Medulla oblongata (tissue), 1 donor: ENCODE results near the gene GGT5.
"Not testable (repeated sequence)": the region's sequence is repeated elsewhere in the genome, so short reads cannot be mapped to it uniquely, and the experiment has no call there.

Experiments used
- DNase-seq: peaks from one replicate; pipeline ENCODE4 v3.0.0-alpha.2; 2015; ENCODE audit errors: extremely low spot score

Gene GGT5

DNA sequence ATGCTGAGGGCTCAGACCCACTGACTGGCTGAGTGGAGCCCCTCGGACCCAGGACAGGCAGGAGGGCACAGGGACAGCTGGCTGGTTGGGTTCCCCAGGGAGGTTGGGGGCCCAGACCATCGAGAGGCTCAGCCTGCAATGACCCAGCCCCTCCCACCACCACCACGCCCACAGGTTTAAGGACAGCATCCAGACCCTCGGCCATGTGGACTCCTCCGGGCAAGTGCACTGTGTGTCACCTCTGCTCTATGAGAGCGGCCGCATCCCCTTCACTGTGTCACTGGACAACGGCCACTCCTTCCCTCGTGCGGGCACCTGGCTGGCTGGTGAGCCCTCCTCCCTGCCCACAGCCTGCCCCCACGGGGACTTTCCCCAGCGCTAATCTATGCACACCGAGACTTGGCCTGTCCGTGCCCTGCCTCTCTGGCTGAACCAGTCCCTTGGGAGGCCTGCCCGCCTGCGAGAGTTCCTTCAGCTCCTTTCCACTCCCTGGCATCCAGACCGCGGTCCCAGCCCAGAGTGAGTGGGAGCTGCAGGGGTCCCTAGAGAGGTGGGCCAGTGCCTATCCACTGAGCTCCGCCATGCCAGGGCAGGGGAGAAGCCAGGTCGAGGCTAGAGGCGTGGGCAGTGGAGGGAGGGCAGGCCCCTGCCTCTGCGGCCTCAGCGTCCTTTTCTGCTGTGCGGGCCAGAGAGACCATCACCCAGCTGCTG lies 61.4 kb downstream of the GGT5 start:
- DNase-seq = no peak

DNA sequence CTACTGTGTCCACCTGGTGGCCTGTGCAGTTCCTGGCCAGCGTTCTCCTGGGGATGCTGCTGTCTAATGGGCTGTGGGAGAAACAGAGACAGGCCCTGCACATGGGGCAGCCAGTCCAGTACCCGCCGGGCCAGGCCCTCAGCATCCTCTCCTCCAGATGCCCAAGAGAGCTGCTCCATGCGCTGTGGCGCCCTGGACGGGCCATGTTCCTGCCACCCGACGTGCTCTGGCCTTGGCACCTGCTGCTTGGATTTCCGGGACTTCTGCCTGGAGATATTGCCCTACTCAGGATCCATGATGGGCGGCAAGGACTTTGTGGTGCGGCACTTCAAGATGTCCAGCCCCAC lies 62.0 kb downstream of the GGT5 start:
- DNase-seq = not testable (repeated sequence)

DNA sequence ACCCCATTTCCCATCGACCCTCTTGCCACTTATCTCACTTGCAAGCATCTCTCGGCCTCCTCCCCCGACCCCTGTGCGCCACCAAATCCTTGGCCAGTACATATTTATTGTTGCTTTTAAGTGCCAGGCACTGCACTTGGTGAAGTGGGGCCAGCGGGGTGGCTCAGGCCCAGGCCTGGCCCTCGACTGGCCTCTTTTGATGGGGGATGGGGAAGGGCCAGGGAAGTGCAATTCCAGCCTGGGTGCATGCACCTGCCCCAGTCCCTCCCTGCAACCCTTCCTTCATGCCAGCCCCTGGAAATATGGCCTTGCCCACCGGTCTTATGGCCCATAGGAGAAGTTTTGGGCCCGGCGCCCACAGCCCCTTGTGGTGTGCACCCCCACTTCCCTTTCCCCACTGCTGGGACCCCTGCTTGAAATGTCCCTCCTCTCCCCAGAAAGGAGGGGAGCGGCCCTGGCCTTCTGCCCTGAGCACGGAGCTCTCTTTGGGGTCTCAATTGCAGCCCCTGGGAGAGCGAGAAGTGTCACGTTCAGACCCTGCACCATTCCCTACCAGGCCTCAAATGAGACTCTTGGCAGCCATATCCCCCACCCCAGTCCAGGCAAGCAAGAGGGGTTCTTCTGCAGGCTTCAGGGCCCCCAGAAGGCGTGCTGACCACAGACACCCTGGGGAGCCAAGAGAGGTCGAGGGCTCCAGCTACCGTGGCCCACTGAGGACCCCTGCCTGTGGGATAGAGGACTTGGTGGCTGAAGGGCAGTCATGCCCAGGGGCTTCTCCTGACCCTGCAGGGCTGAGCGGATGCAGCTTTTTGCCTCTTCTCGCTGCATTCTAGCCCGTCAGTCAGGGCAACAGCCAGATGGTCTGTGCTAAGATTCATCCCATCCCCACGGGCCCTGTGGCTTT lies 62.6 kb downstream of the GGT5 start:
- DNase-seq = no peak

DNA sequence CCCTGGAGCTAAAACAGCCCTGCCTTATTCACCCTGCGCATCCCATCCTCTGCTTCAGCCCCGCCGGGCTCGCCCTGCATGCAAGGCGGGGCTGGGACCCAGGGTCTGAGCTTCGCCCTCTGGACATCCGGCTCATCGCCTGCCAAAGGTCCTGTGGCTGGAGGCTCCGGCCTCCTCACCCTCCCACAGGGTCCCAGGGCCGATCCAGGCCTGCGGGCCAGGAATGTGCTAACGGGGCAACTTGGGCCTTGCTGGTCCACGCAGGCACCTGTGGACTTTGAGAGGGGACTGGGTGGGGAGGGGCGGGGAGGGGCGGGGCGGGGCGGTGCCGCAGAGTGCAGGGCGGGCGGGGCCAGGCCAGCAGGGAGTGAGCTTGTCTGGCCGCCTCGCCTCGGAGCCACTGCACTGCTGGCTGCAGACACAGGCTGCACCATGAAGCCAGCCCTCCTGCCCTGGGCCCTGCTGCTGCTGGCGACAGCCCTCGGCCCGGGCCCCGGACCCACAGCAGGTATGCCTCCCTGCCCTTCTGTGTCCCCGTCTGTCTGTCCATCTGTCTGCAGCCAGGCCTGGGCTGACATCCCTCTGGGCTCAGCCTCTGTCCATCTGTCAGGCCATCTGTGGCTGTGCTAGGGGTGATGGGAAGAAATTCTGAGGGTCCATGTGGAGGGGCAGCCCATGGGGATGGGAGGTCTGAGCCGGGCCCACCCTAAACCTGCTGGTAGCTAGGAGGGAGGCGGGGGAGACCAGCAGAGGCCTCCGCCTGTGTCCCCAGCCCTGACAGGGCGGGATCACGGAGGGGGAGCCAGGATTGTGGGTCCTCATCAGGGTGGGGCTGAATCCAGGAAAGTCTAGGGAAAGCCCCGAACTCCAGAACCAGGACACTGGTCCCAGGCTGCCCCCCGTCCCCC lies 63.5 kb downstream of the GGT5 start, which contains the start of gene SUSD2:
TSS of gene SUSD2 (plus strand) at position 400 of the 908 bp plus-strand sequence. CDS start at position 433, 33 bp downstream.
- no peak for DNase-seq

DNA sequence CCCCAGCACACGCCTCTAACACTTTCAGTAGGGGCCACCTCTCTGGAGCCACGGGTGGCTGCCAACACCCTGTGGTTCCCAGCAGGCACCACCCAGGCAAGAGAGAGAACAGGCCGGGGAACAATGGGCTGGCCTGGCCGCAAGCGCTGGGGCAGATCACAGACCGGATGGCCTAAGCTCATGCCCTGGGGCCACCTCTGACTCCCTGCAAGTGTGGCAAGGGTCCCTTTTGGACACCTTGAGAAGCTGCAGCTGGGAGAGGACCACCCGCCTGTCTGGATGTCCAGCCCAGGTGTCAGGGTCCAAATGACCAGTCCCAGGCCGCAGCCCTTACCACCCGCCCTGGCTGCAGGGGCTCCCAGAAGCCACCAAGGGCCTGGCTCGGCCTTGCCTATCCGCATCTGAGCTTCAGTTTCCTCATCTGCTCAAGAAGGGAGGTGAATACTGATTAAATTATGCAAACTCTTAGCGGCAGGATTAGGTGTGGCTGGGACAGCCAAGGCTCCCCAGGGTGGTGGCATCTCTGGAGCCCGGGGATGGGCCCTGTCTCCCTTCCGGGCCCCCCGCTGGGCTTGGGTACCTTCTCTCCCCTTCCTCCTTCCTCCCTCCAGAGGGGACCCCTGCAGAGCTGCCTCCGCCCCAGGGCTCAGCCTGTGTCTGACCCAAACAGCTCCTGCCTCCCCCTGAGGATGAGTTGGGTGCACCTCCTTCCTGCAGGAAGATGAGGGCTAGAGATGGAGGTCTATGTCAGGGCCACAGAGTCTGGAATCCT lies 64.4 kb downstream of the GGT5 start:
- no peak for DNase-seq

DNA sequence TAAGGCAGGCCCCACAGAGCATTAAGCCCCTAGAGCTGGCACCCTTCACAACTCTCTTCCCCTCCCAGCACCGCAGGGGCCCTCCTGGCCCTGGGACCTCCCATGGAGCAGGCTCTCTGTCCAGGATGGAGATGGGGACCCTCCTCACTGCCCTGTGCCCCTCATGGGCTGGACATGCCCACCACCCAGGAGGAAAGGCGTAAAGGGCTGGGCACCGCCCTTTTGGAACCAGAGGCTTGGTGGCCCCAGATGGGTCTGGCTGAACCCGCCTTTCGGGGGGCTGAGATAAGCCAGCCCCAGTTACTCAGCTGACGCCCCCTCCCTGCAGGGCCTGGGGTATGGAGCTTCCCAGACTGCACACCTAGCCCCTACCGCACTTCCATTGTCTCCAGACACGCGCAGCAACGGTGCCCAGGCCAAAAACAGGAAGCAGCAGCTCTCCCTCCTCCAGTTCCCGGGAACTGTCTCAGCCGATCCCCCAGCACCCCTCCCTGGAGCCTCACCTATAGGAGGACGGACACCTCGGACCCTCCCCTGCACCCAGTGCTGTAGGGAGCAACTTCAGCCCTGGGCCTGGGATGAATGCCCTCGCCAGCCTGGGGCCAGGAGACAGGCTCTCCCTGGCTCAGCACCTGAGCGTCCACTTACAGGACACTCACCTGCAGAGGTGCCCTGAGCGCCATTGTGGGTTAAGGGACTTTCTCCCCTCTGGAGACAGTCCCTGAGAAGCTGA lies 65.2 kb downstream of the GGT5 start:
- DNase-seq = no peak

DNA sequence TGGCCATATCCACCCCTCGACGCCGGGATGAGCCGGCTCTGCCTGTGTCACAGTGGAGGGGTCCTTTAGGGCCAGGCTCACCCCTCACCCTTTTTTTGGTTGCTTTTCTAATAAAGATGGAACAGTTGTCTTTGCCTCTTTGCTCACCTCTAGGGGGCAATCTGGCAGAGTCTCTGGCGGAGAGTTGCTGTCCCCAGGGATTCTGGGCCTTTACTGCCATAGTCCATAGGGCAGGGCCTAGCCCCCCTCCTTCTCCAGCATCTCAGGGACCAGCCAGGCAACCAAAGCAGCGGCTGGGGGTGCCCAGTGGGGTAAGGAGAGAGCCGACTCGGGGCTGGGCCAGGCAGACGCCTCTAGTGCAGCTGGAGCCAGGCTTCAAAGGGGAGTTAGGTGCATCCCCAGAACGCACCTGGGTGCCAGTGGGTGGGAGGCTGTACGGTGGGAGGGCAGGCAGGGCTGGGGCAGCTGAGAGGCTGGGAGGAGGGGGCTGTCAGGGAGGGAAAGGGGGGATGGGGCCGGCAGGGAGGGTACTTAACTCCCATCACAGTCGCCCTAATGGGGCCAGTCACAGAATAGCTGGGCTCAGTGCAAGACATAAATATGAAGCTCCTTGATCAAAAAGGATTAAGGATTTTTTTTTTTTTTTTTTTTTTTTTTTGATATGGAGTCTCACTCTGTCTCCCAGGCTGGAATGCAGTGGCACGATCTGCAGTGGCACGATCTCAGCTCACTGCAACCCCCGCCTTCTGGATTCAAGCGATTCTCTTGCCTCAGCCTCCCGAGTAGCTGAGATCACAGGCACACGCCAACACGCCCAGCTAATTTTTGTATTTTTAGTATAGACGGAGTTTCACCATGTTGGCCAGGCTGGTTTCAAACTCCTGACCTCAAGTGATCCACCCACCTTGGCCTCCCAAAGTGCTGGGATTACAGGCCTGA lies 66.1 kb downstream of the GGT5 start:
- no peak for DNase-seq

DNA sequence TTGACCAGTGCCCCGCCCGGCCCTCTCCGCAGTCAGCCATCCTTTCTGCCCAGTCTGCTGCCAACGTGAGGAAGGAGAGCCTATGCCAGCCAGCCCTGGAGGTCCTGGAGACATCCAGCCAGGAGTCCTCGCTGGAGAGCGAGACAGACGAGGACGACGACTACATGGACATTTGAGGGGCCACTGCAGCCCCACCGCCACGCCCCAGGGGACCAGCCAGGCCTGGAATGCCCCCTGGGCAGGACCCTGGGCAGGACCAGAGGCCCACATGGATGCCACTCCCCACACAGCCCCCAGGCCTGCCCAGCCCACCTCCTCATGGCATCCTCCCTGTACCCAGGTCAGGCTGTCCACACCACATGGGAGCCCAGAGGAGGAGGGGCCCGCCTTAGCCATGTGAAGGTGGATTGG lies 66.9 kb downstream of the GGT5 start:
- DNase-seq = no peak

DNA sequence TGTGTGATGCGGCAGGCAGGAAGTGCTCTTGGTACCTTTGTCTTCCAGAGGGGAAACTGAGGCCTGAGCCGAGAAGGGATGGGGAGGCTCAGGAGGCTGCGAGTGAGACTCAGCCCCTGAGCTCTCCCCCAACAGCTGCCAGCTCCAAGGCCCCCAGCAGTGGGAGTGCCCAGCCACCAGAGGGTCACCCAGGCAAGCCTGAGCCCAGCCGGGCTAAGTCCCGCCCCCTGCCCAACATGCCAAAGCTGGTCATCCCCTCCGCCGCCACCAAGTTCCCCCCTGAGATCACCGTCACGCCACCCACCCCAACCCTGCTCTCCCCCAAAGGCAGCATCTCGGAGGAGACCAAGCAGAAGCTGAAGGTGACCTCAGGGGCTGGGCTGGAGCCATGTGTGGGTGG lies 67.4 kb downstream of the GGT5 start:
- no peak for DNase-seq

DNA sequence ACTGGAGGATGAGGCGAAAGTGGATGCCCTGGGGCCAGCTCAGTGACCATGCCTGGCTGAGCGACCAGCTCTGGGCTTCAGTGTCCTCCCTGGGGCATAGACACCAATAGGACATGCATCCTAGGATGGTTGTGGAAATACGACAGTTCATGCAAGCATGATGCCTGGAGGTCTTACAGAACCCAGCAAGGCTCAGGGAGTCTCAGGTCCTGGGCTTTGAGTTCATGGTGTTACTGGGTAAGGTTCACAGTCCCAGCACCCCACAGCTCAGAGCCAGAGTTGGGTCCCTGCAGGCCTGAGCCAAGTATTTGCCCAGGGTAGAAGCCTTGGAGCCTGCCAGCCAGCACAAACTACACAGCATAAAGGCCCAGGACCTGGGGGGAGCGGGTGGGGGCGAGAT lies 67.8 kb downstream of the GGT5 start:
- DNase-seq = no peak

DNA sequence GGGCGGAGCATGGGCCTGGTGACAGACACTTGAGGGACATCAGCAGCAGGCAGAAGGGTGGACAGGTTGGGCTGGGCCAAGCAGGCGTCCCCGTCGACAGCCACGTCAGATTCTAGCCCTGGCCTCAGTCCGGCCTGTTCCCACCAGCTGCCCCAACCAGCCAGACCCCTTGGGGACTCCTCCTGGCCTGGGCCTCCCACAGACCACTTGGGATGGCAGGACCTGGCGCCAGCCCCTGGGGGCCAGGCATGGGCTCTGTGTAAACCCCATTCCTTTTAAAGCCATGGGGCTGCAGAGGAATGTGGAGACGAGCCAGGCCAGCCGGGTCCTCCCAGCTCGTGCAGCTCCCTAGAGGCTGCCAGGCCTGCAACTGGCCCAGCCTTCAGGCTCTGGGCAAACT lies 68.3 kb downstream of the GGT5 start:
- no peak for DNase-seq

DNA sequence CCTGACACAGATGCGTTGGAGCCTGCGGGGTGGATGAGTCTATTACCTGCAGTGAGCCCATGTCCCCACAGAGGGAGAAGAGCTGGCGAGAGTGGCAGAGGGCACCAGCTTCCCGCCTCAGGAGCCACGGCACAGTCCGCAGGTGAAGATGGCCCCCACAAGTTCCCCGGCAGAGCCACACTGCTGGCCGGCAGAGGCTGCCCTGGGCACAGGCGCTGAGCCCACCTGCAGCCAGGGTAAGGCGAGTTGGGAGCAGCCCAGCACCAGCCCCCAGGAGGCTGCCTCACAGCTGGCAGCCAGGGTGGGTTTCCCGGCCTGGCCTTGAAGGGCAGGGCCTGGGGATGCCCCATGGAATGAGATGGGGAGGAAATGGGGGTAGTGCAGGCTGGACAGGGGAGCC lies 68.8 kb downstream of the GGT5 start:
- DNase-seq = no peak

DNA sequence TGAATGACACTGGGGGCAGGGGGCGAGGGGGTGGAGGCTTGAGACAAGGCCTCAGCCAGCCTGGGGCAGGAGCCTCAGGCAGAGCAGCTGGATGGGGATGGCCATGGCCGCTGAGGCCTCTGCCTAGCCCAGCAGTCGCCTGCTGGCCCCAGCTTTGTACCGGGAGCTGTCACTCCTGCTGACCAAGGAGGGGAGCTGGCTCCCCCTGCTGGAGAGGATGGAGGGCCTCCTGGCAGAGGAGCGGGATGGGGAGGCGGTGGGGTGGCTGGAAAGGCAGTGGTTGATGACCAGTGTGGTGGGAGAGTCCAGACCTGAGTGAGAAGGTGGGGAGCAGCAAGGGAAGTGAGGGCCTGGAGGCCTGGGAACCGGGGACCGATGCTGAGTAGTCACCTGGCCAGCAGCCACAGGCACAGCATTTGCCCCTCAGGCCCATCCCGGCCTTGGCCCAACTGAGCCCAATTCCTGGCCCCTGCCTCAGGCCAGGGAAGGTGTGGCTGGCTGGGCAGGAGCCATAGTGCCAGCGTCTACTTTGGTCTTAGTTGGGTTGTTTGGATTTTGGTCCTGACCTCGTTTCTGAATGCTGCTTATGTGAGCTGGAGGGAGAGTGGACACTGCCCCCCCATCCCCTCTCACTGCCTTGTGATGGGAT lies 69.6 kb downstream of the GGT5 start:
- peak; percentile 80 for DNase-seq

DNA sequence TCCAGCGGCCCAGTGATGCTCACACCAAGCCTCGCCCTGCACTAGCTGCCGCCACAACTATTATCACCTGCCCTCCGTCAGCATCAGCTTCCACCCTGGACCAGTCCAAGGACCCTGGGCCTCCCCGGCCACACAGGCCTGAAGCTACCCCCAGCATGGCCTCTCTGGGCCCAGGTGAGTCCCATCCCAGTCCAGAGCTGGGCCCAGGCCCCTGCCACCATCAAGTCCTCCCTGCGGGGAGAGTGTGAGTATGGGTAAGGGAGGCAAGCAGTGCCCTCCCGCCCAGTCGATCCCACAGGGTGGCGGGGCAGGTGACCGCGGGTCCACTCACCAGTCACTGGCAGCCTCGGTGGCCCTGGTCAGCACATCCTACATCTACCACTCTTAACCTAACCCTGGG lies 73.1 kb downstream of the GGT5 start:
- no peak for DNase-seq

DNA sequence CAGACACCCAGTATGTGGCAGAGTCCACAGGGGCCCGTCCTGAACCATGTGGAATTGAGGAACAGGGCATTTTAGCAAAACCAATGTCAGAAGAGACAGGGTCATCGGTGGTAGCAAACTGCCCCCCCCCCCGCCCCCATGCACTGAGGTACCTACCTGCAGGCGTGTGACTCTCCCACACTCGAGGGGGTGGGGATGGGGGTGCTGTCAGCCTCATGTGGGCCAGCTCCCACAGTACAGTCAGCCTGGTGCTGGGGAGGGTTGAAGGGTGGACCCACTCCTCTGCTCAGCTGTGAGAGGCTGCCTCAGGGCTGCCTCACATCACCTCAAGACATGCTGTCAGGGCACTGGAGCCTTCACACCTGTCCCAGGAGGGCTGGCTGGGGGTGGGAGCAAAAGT lies 74.2 kb downstream of the GGT5 start:
- no peak for DNase-seq

DNA sequence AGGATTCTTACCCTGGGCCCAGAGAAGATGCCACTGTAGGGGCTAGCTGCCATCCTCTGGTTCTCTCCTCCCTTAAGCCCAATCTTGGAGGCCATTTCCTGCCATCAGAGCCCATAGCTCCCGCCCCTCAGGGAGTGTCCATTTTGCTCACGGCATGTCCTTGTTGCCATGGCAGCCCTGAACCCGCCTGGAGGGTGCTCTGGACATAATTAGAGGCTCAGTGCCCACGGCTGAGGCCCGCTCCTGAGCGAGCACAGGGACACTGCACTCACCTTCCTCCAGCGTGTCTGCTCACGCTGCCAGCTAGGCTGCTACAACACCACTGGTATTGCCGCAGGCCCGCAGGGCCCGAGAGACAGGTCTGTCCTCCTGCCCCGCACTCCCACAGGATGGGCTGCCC lies 74.7 kb downstream of the GGT5 start:
- no peak for DNase-seq
